GM13976 (cell line): Measurements from ENCODE around the gene CAMKMT.

Experiments used
- DNase-seq: peaks from one replicate; pipeline ENCODE4 v3.0.0; 2012; ENCODE audit warnings: low spot score
- in situ Hi-C: fragments of 300-500 bp; cut with MboI; formaldehyde crosslinking; loops from one replicate; pipeline ENCODE4 v1.12.0; 2022; ENCODE audit warnings: low sequenced_read_pairs, mixed read lengths, inconsistent platforms; ENCODE audit not compliant: unreplicated experiment
- TF ChIP-seq, protein P1 (sequence below): IDR thresholded peaks from 2 replicates; pipeline ENCODE4 v1.5.1; 2012; ENCODE audit warnings: borderline replicate concordance, mild to moderate bottlenecking; ENCODE audit not compliant: insufficient read depth; ENCODE audit errors: extremely low read depth, missing control alignments, control extremely low read depth

Gene CAMKMT

DNA sequence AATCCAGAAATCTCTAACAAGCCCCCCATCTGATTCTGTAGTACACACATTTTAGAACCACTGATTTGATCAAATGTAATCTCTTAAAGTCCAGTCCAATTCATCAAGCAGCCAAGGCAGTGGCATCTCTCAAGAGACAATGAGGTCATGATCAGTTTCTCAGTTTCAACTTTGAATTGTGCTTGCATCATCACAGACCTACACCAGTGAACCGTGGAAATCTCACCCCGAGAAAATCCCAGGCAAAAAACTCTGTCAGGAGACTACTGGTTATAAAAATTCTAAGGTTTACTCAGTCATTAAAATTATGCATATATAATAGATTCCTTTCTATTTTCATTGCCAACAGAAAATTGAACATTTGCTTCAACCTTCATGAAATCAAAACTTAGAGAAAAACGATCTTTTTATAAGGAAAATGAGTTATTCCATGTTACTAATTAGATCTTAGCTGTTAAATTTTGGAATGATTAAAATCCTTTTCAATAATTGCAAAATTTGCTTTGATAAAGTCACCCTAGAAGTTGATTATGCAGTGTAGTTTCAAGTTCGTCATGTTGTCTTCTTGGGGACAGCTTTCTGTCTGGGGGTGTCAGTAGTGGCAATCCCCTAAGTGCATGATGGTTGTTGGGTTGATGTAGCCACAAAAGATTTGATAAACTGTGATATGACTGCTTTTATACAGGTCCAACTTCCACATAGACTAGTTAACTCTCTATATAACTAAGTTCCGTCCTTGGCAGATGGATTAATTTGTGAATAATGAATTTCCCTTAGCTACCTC, 235.0 kb downstream of the CAMKMT start:
- in situ Hi-C loops, result no loop called here
- peak; percentile 71 for DNase-seq
- TF ChIP-seq, protein P1, sequence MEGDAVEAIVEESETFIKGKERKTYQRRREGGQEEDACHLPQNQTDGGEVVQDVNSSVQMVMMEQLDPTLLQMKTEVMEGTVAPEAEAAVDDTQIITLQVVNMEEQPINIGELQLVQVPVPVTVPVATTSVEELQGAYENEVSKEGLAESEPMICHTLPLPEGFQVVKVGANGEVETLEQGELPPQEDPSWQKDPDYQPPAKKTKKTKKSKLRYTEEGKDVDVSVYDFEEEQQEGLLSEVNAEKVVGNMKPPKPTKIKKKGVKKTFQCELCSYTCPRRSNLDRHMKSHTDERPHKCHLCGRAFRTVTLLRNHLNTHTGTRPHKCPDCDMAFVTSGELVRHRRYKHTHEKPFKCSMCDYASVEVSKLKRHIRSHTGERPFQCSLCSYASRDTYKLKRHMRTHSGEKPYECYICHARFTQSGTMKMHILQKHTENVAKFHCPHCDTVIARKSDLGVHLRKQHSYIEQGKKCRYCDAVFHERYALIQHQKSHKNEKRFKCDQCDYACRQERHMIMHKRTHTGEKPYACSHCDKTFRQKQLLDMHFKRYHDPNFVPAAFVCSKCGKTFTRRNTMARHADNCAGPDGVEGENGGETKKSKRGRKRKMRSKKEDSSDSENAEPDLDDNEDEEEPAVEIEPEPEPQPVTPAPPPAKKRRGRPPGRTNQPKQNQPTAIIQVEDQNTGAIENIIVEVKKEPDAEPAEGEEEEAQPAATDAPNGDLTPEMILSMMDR, result no peak

DNA sequence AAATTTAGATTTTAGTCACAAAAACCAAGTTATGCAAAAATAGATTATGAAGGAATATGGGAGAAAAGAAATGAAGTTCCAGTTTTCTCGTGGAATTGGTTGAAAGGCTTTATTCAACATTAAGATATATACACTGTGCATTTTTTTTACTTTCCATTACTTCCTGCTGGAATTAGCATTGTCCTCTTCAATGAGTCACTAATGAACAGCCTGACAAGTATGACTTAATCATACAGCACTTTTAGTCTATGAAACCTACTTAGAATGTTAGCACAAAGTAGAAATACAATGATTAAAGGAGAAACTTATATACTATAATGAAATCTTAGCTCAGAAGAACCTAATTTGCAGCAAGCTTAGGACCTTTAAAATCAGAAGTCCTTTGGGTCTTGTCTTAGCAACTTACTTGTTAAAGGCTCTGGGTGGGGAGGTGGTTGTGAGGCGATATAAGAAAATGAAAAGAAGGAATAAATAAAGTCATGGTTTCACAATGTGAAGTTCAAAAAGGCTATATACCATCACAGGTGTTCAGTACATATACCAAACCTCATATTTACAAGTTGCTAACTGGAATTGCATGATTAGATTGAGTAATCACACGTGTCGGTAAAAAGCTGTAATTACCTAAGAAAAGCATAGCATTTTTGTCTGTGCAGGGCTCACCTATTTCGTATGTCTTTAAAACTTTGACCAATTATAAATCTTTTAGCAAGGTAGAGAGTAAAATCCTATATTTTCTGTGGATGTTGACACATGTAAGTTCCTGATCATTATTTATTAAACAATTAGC, 236.8 kb downstream of the CAMKMT start:
- DNase-seq, result no peak
- TF ChIP-seq, protein P1, result no peak
- in situ Hi-C loops, result no loop called here

DNA sequence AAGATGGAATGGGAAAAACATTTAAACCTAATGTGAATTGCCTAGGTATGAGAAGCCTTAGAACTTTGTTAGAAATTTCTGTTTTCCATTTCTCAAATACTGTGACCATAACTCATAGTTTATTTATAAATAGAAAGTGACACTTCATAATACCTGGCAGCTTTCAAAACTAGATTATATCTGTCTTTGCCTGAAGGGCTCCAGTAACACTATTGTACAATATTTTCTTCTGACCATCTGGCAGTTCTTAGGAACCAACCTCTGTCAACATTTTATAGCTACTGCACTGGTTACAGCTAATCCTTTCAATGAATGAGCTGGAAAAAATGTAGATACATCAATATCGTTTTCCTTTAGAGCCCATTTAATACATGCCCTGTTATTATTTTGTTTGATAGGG, 237.4 kb downstream of the CAMKMT start:
- in situ Hi-C loops, result no loop called here
- peak; percentile 23 for DNase-seq
- TF ChIP-seq, protein P1, result no peak

DNA sequence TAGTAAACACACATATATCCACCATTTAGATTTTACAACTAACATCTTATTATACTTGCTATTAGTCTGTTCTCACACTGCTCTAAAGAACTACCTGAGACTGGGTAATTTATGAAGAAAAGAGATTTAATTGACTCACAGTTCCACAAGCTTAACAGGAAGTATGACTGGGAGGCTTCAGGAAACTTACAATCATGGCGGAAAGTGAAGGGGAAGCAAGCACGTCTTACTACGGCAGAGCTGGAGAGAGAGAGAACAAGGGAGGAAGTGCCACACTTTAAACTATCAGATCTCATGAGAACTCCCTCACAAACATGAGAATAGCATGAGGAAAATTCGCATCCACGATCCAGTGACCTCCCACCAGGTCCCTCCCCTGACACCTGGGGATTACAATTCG, 240.7 kb downstream of the CAMKMT start:
- no peak for DNase-seq
- TF ChIP-seq, protein P1, result no peak
- in situ Hi-C loops, result no loop called here

DNA sequence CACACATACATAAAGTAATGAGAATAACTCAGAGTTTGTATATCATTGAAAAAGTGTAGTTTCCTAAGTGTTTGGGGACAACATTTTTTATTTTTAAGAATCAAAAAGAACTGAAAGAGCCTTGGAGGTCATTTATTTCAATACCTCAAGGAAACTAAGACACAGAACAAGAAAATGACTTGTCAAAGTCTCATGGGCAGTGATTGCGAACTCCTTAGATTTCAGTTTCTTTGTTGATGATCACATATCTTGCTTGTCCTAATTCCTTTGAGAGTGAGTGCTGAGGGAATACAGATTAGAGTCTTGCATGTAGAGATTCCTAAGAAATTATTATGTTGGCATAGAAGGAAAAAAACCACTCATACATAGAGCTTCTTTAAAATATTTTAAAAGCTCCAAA, 243.8 kb downstream of the CAMKMT start:
- TF ChIP-seq, protein P1, result no peak
- in situ Hi-C loops, result no loop called here
- no peak for DNase-seq

DNA sequence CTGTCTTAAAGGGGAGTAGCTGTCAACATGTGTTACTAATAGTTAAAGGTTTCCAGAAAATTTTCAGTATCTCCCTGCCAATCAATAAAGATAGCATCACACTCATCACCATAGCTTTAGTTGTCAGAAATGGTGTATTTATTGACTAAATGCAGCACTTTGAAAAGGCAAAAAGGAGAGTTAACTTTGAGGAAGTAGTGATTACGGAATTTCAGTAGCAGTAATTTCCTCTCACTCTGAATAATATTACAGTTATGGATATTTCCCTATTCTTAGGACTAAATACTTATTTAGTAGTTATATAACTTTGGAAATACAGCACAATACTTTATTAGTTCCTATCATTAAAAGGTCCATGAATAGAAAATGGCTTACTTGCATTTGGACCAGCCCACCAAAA, 250.5 kb downstream of the CAMKMT start:
- in situ Hi-C loops, result no loop called here
- TF ChIP-seq, protein P1, result no peak
- DNase-seq, result no peak
